ENCODE data around the gene PRKG1.

Gene PRKG1

GRCh38 chr10:52322936-52323335 is 1248.6 kb downstream of the PRKG1 start:
- Histone ChIP-seq H3K27ac (ENCODE audit: low read depth, low read length) (no peak overlapping the region), H2AFZ (ENCODE audit: low read depth, low read length, severe bottlenecking) (no peak overlapping the region), H3K9ac (ENCODE audit: low read length) (no peak overlapping the region), H3K4me3 (ENCODE audit: insufficient read depth, low read length, poor library complexity, severe bottlenecking) (no peak overlapping the region), H3K4me2 (ENCODE audit: low read depth, low read length, poor library complexity, severe bottlenecking) (no peak overlapping the region), H3K9me3 (ENCODE audit: insufficient read depth, low read length) (no peaks in the 10 kb centered on the region), H3F3A (ENCODE audit: insufficient read depth) (no peaks in the 10 kb centered on the region), H3K79me2 (ENCODE audit: insufficient read depth, low read length) (no peaks in the 10 kb centered on the region), H3K9me2 (replicated peaks; ENCODE audit: insufficient read depth, low read length) (no peaks in the 10 kb centered on the region), H4K20me1 (ENCODE audit: low read depth, low read length) (no peaks in the 10 kb centered on the region), H3K27me3 (ENCODE audit: low read length) (no peaks in the 10 kb centered on the region), H3K36me3 (ENCODE audit: low read length) (no peaks in the 10 kb centered on the region)
- TF ChIP-seq, protein P1, sequence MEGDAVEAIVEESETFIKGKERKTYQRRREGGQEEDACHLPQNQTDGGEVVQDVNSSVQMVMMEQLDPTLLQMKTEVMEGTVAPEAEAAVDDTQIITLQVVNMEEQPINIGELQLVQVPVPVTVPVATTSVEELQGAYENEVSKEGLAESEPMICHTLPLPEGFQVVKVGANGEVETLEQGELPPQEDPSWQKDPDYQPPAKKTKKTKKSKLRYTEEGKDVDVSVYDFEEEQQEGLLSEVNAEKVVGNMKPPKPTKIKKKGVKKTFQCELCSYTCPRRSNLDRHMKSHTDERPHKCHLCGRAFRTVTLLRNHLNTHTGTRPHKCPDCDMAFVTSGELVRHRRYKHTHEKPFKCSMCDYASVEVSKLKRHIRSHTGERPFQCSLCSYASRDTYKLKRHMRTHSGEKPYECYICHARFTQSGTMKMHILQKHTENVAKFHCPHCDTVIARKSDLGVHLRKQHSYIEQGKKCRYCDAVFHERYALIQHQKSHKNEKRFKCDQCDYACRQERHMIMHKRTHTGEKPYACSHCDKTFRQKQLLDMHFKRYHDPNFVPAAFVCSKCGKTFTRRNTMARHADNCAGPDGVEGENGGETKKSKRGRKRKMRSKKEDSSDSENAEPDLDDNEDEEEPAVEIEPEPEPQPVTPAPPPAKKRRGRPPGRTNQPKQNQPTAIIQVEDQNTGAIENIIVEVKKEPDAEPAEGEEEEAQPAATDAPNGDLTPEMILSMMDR (IDR thresholded peaks at IDR 0.05; ENCODE audit: insufficient read depth, low read length, poor library complexity, severe bottlenecking) = no peak
- no peak for TF ChIP-seq EZH2phosphoT487 (conservative IDR thresholded peaks at IDR 0.05; ENCODE audit: low read length)

DNA sequence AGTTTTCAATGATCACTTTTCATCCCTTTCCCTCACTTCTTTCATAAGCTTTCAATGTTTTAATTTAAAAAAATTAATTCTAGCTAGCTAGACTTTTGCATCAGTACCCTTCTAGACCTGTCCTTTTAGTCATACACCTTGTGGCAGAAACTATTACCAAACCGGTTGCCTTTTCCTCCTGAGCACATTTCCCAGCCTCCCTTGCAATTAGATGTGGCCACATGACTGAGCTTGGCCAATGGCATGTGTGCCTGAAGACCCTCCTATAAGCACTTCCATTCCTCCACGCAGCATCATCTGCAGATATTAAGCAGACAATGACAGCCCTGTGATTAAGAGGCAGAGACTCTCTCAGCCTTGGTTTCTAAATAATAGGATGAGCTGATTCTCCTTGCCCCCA is 1252.1 kb downstream of the PRKG1 start:
- TF ChIP-seq, protein P1 (IDR thresholded peaks at IDR 0.05; ENCODE audit: insufficient read depth, low read length, poor library complexity, severe bottlenecking) = no peak
- TF ChIP-seq EZH2phosphoT487 (conservative IDR thresholded peaks at IDR 0.05; ENCODE audit: low read length) = no peak
- Histone ChIP-seq H3K4me3 (ENCODE audit: insufficient read depth, low read length, poor library complexity, severe bottlenecking) (no peak overlapping the region), H3K79me2 (ENCODE audit: insufficient read depth, low read length) (no peaks in the 10 kb centered on the region), H3F3A (ENCODE audit: insufficient read depth) (no peaks in the 10 kb centered on the region), H4K20me1 (ENCODE audit: low read depth, low read length) (no peaks in the 10 kb centered on the region), H3K9me3 (ENCODE audit: insufficient read depth, low read length) (no peaks in the 10 kb centered on the region), H3K27ac (ENCODE audit: low read depth, low read length) (no peak overlapping the region), H3K4me2 (ENCODE audit: low read depth, low read length, poor library complexity, severe bottlenecking) (no peak overlapping the region), H3K9ac (ENCODE audit: low read length) (no peak overlapping the region), H3K9me2 (replicated peaks; ENCODE audit: insufficient read depth, low read length) (no peaks in the 10 kb centered on the region), H3K27me3 (ENCODE audit: low read length) (no peaks in the 10 kb centered on the region), H2AFZ (ENCODE audit: low read depth, low read length, severe bottlenecking) (no peak overlapping the region), H3K36me3 (ENCODE audit: low read length) (no peaks in the 10 kb centered on the region)

DNA sequence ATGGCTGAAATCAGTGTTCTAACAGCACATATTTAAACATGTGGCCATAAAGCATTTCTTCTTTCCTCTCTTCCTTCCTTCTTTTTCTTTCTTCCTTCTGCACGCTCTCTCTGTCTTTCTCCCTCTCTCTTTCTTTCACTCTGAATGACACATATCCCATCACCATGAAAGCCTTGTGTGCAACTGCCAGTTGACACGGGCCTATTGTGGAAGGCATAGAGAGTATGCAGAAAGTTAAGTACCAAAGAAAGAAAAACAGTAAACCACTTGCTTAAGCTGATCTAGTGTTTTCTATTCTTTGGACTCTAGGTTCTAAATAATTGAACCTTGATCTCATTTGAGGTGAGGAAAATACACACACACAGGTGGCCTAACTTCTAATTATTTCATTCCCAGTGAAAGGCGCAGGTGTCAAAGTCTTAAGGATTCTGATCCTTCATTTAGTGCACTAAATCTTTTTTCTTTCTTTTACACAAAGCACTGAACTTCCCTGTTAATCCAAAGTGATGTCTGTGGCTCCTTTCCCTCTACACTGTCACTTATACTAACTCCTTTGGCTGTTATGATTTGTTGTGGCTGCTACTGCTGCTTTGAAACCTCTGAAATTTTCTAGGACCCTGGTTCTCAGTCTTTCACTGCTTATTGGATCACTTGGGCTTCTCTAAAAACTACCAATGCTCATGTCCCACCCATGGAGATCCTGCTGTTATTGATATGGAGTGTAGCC is 1257.5 kb downstream of the PRKG1 start:
- H3K4me3 ChIP-seq (ENCODE audit: insufficient read depth, low read length, poor library complexity, severe bottlenecking) = no peak overlapping the region
- no peaks in the 10 kb centered on the region for H4K20me1 ChIP-seq (ENCODE audit: low read depth, low read length)
- no peaks in the 10 kb centered on the region for H3K36me3 ChIP-seq (ENCODE audit: low read length)
- no peaks in the 10 kb centered on the region for H3F3A ChIP-seq (ENCODE audit: insufficient read depth)
- H2AFZ ChIP-seq (ENCODE audit: low read depth, low read length, severe bottlenecking) = no peak overlapping the region
- H3K9ac ChIP-seq (ENCODE audit: low read length) = no peak overlapping the region
- no peaks in the 10 kb centered on the region for H3K9me2 ChIP-seq (replicated peaks; ENCODE audit: insufficient read depth, low read length)
- no peaks in the 10 kb centered on the region for H3K9me3 ChIP-seq (ENCODE audit: insufficient read depth, low read length)
- no peak overlapping the region for H3K4me2 ChIP-seq (ENCODE audit: low read depth, low read length, poor library complexity, severe bottlenecking)
- H3K27me3 ChIP-seq (ENCODE audit: low read length) = no peaks in the 10 kb centered on the region
- TF ChIP-seq, protein P1 (IDR thresholded peaks at IDR 0.05; ENCODE audit: insufficient read depth, low read length, poor library complexity, severe bottlenecking) = no peak
- TF ChIP-seq EZH2phosphoT487 (conservative IDR thresholded peaks at IDR 0.05; ENCODE audit: low read length) = no peak
- H3K79me2 ChIP-seq (ENCODE audit: insufficient read depth, low read length) = no peaks in the 10 kb centered on the region
- H3K27ac ChIP-seq (ENCODE audit: low read depth, low read length) = no peak overlapping the region
